ENCODE measurements around the gene INSL4. TPM values are rescaled to one million over a fixed set of nuclear protein-coding genes. Genes with fewer than 3 reads are reported as not detected.

The INSL4 gene
- total and polyA plus RNA-seq, 2 of the 4 experiments (the other 2 are of a cell fraction) = 0.03 TPM; not detected in 1

- H4K91ac ChIP-seq (ENCODE audit: insufficient read depth, low read depth, low read length) = no peak overlapping the region
- intact Hi-C loops (cut with micrococcal nuclease) = no loop called here
- H4K5ac ChIP-seq (ENCODE audit: low read depth, low read length) = no peak overlapping the region
- H3K27me3 ChIP-seq (ENCODE audit: control insufficient read depth, insufficient read depth, low read length) = no peaks in the 10 kb centered on the region
- H2BK20ac ChIP-seq (ENCODE audit: low read depth, low read length) = peak overlapping the region; percentile 71
- no peaks in the 10 kb centered on the region for H3K36me3 ChIP-seq (ENCODE audit: control insufficient read depth, insufficient read depth, low read length)
- no peaks in the 10 kb centered on the region for H3K9me3 ChIP-seq (ENCODE audit: control insufficient read depth, insufficient read depth, low read length)
- no peaks in the 10 kb centered on the region for H3K79me1 ChIP-seq (ENCODE audit: low read depth in 1 of 2, low read length in 2 of 2)
- no peaks in the 10 kb centered on the region for H3K4me1 ChIP-seq (ENCODE audit: control insufficient read depth, insufficient read depth, low read length)
- H3K14ac ChIP-seq (replicated peaks; ENCODE audit: low read depth, low read length) = no peak overlapping the region
- no CpG with 5 or more reads among the region's 6 CpGs for WGBS, 2 experiments (ENCODE audit: extremely low coverage in 2 of 2, insufficient read length in 1 of 2)
- peaks cover 6% of the 10 kb centered on the region for H3K9me1 ChIP-seq (ENCODE audit: insufficient read depth, low read length)
- ATAC-seq (ENCODE audit: low read depth) = peak; percentile 70
- ChIA-PET POLR2A (ENCODE audit: unreplicated experiment) (no interaction called here), CTCF (interaction anchor here (1.3 kb wide), 1 partner anchor 83 kb away, joined by 4 read pairs; no protein-coding TSS in a partner anchor)
- DNase-seq = peak; percentile 54
- BruUV-seq (replicated peaks) = no TSS peak
- H2BK15ac ChIP-seq (ENCODE audit: low read depth, low read length) = peak overlapping the region; percentile 25; the same call in 2 of the 3 replicates
- no peak overlapping the region; the same call in 1 of the 2 replicates for H3K27ac ChIP-seq (ENCODE audit: insufficient read depth, low read length)
- H4K20me1 ChIP-seq (ENCODE audit: insufficient read depth, low read length) = no peaks in the 10 kb centered on the region
- H4K8ac ChIP-seq (ENCODE audit: low read depth in 2 of 2, low read length in 2 of 2) = peak overlapping the region in 1 of 2 experiments; percentile 32; a peak in 2 of 4 replicates
- in situ Hi-C loops (cut with MboI; ENCODE audit: low sequenced_read_pairs) = no loop called here
- dilution Hi-C loops (cut with HindIII; ENCODE audit: low sequenced_read_pairs, unreplicated experiment) = no loop called here
- no peak overlapping the region for H3K4me3 ChIP-seq (ENCODE audit: insufficient read depth, low read depth, low read length)
- H3K9ac ChIP-seq (ENCODE audit: low read depth, low read length) = no peak overlapping the region
- H2BK5ac ChIP-seq (ENCODE audit: low read depth, low read length, poor library complexity, severe bottlenecking) = peak overlapping the region; percentile 34
- H3K23ac ChIP-seq (ENCODE audit: low read depth, low read length) = peak overlapping the region; percentile 62; the same call in 1 of the 2 replicates
- no peak overlapping the region for H3K4me2 ChIP-seq (ENCODE audit: low read depth, low read length)
- H2AK5ac ChIP-seq (ENCODE audit: low read depth, low read length) = peak overlapping the region; percentile 22; the same call in 1 of the 2 replicates
- TF ChIP-seq CHD1 (IDR thresholded peaks at IDR 0.05; ENCODE audit: low read depth, low read length) (no peak), BHLHE40 (IDR thresholded peaks at IDR 0.05; ENCODE audit: low read depth, low read length) (no peak), MAZ (IDR thresholded peaks at IDR 0.05; ENCODE audit: borderline replicate concordance, low read depth, low read length) (no peak), RAD21 (IDR thresholded peaks at IDR 0.05; ENCODE audit: low read length) (no peak), MAFK (IDR thresholded peaks at IDR 0.05; ENCODE audit: low read depth, low read length) (no peak), ELK1 (IDR thresholded peaks at IDR 0.05; ENCODE audit: borderline replicate concordance, low read depth, low read length) (no peak), NFE2L2 (IDR thresholded peaks at IDR 0.05; ENCODE audit: low read depth, low read length) (no peak), SMC3 (IDR thresholded peaks at IDR 0.05; ENCODE audit: low read depth, low read length) (no peak)
- peak overlapping the region; percentile 42; the same call in 1 of the 2 replicates for H3K4ac ChIP-seq (ENCODE audit: low read depth, low read length)
- H3K18ac ChIP-seq (ENCODE audit: low read depth, low read length) = no peak overlapping the region
- no peak overlapping the region for H2AK9ac ChIP-seq (replicated peaks; ENCODE audit: low read depth, low read length, poor library complexity)
- H2BK120ac ChIP-seq (ENCODE audit: low read depth, low read length) = peak overlapping the region; percentile 45; the same call in 1 of the 2 replicates
- peak overlapping the region; percentile 11 for H2AFZ ChIP-seq (replicated peaks; ENCODE audit: low read length, poor library complexity)
- H3K56ac ChIP-seq (ENCODE audit: extremely low read depth, insufficient read depth, low read length) = no peak overlapping the region
These were observed 38.1 kb downstream of the INSL4 start for GRCh38 chr9:5269249-5269715.
